Stimulated activated CD4-positive, alpha-beta T cell treated with anti-CD3 and anti-CD28 coated beads, Interleukin-2, amount 100 ng/mL, for 4 hours (primary cell): ENCODE data around the gene GCN1.

Experiments used
- DNase-seq: peaks from one replicate; pipeline ENCODE4 v3.0.0-alpha.2; 2020; ENCODE audit warnings: low read depth

GCN1 gene

DNA sequence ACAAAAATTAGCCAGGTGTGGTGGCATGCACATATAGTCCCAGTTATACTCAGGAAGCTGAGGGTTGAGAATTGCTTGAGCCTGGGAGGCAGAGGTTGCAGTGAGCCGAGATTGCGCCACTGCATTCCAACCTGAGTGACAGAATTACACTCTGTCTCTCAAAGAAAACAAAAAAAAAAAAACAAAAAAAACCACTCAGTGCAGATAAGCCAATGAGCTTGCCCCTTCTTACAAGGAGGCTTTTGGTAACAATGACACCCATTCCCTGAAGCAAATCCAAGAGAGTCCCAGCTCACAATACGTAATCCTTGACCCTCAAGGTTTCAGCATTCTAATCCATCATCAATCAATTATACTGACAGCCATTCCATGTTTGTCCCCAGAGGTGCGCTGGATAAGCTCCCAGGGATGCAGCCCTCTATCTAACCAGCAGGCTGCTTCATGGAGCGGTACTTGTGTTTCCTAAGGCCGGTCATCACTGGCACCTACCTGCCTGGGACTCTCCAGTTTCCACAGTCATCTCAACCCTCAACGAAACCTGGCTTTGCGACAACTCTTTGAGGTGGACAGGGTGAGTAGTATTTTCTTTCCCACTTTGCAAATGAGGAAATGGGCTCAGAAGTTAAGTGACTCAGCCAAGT lies 12.4 kb downstream of the GCN1 start:
- DNase-seq: no peak

DNA sequence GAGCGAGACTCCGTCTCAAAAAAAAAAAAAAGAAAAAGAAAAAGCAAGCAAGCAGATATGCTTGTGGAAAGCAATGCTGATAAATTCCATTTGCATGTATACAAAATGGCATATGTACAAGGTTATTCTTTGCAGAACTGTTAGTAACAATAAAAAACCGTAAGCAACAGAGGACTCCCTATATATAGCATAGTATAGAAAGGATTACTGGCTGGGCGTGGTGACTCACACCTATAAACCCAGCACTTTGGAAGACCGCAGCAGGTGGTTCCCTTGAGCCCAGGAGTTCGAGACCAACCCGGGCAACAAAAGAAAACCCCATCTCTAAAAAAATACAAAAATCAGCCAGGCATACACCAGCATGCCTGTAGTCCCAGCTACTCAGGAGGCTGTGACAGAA lies 13.5 kb downstream of the GCN1 start:
- DNase-seq: no peak

DNA sequence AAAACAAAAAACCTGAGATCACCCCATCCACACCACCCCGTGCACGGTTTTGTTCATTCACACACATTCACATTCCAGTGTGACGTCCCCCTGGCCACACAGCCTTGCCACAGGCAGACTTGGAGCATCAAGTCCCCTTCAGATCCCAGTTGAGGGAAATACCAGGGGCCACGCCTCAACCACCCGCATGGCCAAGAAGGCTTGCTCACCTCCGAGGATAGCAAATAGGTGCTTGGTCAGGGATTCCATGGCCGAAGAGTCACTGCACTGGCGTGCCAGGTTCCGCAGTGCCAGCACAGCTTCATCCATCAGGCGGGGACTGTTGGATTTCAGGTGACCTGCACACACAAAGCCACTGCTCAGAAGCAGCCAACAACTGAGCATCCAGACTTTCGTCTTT lies 19.0 kb downstream of the GCN1 start:
- DNase-seq: no peak

GRCh38 chr12:120175062-120175461 lies 19.5 kb downstream of the GCN1 start:
- DNase-seq: no peak

- no peak for DNase-seq
These were observed 22.5 kb downstream of the GCN1 start for GRCh38 chr12:120172053-120172452.

DNA sequence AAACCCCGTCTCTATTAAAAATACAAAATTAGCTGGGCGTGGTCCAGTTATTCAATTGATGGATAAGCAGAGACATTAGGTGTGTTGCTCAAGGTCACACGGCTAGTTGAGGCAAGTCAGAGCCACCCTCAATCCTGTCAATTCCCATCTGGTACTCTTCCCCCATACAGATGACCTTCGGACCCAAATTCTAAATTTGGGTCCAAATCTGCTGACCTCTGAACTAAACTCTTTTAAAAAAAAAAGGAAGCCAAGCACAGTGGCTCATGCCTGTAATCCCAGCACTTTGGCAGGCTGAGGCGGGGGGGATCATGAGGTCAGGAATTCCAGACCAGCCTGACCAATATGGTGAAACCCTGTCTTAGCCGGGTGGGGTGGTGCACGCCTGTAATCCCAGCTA lies 23.9 kb downstream of the GCN1 start:
- no peak for DNase-seq

GRCh38 chr12:120169946-120170345 lies 24.6 kb downstream of the GCN1 start:
- DNase-seq: no peak

DNA sequence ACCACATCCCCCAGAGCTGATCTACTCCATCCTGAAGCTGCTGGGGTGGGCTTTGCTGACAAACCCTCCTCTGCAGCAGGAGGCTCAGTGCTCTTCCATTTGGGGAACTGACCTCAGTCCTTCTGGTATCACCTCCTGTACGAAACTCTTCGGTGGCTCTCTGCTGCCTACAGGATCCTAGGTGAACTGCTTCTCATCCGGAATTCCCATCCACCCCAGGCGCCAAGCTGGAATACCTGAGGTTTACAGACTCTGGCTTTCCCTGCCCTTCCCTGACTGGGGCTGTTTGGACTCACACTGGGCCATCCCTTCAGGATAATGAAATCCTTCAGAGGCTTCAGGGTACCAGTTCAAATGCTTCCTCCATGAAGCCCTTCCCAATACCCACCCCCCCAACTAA lies 26.2 kb downstream of the GCN1 start:
- DNase-seq: no peak

DNA sequence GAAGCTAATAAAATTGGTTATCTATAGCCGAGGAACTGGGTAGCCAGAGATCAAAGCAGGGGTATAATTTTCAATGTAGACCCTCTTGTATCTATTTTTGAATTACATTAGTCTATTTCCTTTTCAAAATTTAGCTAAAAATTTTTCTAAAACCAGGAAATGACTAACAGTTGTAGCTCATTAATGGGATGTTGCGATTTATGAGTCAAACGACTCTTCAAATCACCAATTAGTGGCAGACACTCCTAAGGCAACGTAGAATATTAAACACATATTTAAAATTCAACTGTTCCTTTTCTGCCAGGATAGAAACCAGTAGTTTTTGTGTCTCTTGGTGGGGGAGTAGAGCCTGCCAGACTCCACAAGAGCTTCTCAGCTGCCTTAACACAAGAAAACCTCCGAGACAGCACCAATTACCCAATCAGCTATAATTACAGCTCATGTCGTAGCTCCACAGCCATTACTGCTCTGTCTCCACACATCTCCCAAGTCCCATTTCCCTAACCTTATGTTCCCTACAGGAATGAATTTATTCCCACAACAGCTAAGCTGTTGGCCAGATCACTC lies 26.9 kb downstream of the GCN1 start:
- no peak for DNase-seq

DNA sequence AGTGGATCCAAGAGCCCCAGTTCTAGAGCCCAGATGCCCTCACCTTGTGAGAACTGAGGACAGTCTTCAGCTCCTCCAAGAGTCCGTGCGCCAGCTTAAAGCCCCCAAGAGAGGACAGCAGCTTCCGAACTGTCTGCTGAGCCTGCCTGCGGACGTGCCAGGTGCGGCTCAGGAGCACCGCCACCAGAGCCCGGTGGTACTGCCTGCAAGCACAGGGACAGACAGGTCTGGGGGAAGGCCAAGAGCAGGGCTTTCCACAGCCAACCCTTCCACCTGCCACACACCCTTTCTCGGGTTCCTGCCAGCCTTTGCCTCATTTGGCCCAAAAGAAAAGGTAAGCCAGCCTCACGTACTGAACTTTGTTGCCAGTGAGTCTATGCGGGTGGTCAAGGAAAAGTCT lies 30.2 kb downstream of the GCN1 start:
- no peak for DNase-seq

- no peak for DNase-seq
These were observed 31.8 kb downstream of the GCN1 start for GRCh38 chr12:120162763-120163162.

GRCh38 chr12:120161852-120162251 lies 32.7 kb downstream of the GCN1 start:
- DNase-seq: no peak

- DNase-seq: no peak
These were observed 34.8 kb downstream of the GCN1 start for GRCh38 chr12:120159509-120160237.

DNA sequence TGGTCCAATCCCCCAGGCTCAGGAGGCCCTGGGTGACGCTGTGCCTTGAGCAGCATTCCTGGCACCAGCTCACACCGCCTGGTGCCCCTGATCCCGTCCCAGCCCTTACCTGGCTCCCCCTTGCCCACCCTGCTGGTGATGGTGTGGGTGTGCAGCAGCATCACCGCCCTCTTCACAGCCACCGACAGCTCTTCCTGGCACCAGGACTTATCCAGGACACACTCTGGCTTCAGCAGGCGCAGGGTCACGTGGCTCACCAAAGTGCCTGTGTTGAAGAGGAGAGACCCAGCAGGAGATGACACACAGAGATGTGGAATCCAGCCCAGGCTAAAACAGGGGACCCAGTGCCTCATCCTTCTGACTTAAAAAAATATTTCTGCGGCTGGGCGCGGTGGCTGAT lies 36.2 kb downstream of the GCN1 start:
- DNase-seq: no peak

- DNase-seq: no peak
These were observed 36.8 kb downstream of the GCN1 start for GRCh38 chr12:120157678-120158077.

DNA sequence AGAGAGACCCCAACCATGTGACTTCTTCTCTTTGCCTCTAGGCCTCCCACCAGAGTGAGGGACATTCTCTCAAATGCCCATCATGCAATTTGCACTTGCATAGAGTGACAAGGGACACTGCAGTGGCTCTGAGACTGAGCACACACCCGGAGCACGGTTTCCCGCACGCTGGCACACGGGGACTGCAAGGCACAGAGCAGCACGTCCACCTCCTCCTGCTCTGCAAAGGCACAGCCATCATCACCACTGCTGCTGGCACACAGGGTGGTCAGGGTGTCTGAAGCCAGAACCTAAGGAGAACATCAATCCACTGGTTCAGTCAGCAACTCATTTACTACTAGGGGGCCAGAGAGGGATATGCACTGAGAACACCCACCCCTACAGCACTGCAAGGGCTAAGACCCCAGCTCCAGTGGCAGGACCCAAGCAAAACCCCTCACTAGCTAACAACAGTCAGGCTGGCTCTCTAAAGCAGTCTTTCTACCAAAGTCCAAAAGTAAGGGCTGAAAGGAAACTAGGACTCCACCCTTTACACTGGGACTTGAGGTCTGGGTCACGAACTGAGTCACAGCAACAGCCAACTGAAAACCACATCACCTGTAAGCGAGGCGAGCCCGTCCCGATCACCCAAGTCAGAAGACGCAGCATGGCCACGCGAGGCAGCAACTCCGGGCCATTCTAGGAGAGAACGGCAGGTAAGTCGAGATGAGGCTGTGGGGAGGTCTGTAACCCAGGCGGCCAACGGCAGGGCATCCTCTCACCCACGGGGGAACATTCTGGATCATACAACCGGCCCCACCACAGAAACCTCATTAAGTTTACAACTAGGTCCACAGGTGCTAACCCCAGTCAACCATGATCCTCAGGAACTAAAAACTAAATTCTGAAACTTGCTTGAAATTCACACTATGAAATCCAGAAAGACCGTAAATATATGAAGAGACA lies 37.9 kb downstream of the GCN1 start:
- no peak for DNase-seq

GRCh38 chr12:120155072-120155471 lies 39.4 kb downstream of the GCN1 start:
- no peak for DNase-seq

GRCh38 chr12:120150919-120151525 lies 43.5 kb downstream of the GCN1 start:
- no peak for DNase-seq

DNA sequence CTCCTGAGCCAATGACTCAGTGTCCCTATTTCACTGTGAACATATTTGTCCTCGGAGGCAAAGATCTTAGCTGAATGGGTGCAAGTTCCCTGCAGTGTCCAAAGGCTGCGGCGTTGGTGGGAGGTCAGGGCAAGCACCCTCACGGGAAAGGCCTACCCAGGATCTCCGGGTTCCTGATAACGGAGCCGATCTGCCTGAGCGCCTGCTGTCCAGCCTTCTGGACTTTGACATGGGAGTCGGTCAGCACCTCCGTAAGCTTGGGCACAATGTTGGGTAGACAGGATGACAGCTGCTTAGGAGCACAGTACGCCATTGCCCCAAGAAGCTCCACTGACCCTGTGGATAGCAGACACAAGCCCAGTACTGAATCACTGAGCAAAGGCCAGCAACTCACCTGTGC lies 46.5 kb downstream of the GCN1 start:
- no peak for DNase-seq

DNA sequence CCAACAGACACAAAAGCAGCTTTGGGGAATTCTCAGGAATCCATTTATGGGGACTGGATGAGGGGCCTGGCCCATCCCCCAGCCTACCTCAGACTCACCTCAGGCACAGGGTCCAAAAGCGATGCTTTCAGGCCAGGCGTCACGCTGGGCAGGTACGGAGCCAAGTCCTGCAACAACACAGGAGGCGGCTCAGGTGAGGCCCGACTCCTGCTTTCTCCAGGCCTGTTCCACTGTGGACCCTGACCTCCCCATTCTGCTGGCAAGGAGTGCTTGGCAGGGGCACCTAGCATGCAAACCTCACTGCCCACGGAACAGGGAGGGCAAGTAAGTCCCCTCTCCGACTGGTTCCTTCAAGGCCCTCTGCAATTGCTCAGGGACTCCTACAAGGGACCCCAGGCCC lies 49.4 kb downstream of the GCN1 start:
- DNase-seq: no peak

DNA sequence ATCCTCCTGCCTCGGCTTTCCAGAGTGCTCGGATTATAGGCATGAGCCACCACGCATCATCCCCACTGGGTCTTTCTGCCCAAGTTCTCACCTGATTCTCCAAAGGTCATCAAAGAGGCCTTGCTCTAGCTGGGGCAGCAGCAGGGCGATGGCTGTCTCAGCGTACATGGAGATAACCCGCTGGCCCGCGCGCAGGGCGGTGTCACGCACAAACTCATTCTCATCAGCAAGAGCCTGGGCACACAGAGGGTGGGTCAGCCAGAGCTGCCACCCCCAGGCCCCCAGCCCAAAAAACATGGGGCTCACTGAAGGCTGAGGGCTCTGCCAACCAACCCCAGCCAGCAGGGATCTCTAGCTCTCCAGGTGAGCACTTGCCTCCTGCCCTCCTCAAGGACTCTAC lies 50.3 kb downstream of the GCN1 start:
- no peak for DNase-seq

- DNase-seq: no peak
These were observed 52.2 kb downstream of the GCN1 start for GRCh38 chr12:120142231-120142877.
